Keratinocyte (primary cell): ENCODE measurements around the gene RCSD1.

Experiments
- EZH2 ChIP-seq: IDR thresholded peaks from one replicate; pipeline ENCODE4 v1.6.1; 2012; ENCODE audit warnings: inconsistent platforms, mild to moderate bottlenecking, low read length, moderate library complexity
- TF ChIP-seq, protein P1 (sequence below), 3 experiments: IDR thresholded peaks in 1 of 3; conservative IDR thresholded peaks in 1 of 3; optimal IDR thresholded peaks in 1 of 3; 2 replicates in 2 of 3; 3 replicates in 1 of 3; pipeline versions ENCODE3 to v1.5.1; 2011; ENCODE audit warnings: low read length in 3 of 3, mild to moderate bottlenecking in 3 of 3, moderate library complexity in 2 of 3, control low read depth in 1 of 3, inconsistent platforms in 1 of 3; ENCODE audit not compliant: insufficient read depth in 2 of 3; ENCODE audit errors: extremely low read depth in 1 of 3

DNA sequence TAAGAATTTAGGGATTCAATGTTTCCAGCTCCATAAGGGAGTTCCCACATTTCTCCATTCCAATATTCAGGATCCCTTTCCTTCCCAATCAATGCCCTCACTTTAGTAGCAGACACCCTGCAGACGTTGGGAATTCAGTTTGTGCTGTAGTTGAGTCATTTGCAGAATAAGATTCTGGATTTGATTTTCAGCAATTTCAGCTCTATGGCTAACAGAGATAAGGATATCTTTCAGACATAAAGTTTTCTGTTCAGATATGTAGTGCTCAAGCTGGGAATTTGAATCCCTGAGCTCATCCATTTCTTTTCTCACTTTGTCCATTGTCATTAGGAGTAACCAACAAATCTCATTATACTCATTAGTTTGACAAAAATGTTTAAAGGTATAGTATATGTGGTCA, 104.8 kb downstream of the RCSD1 start:
- TF ChIP-seq, protein P1, sequence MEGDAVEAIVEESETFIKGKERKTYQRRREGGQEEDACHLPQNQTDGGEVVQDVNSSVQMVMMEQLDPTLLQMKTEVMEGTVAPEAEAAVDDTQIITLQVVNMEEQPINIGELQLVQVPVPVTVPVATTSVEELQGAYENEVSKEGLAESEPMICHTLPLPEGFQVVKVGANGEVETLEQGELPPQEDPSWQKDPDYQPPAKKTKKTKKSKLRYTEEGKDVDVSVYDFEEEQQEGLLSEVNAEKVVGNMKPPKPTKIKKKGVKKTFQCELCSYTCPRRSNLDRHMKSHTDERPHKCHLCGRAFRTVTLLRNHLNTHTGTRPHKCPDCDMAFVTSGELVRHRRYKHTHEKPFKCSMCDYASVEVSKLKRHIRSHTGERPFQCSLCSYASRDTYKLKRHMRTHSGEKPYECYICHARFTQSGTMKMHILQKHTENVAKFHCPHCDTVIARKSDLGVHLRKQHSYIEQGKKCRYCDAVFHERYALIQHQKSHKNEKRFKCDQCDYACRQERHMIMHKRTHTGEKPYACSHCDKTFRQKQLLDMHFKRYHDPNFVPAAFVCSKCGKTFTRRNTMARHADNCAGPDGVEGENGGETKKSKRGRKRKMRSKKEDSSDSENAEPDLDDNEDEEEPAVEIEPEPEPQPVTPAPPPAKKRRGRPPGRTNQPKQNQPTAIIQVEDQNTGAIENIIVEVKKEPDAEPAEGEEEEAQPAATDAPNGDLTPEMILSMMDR (optimal IDR thresholded peaks at IDR 0.05 in 1 of 3, IDR thresholded peaks at IDR 0.05 in 1 of 3, conservative IDR thresholded peaks at IDR 0.05 in 1 of 3; ENCODE audit: extremely low read depth in 1 of 3, insufficient read depth in 2 of 3, low read length in 3 of 3) = no peak
- TF ChIP-seq EZH2 = no peak
